Inflammatory macrophage treated with lipopolysaccharide for 1 hour (primary cell): ENCODE measurements around the gene CLEC11A.

Source experiments
- DNase-seq, 2 donors: peaks; one replicate each; pipeline ENCODE4 v3.0.0-alpha.2; 2020 to 2022

The CLEC11A gene

GRCh38 chr19:50705422-50706019 is 17.6 kb upstream of the CLEC11A start:
- DNase-seq, result peak; percentile 42 to 58

GRCh38 chr19:50706387-50706786 is 16.8 kb upstream of the CLEC11A start:
- DNase-seq, result no peak

- no peak for DNase-seq
These were observed 14.8 kb upstream of the CLEC11A start for GRCh38 chr19:50708179-50708879.

GRCh38 chr19:50710094-50710493 is 13.1 kb upstream of the CLEC11A start:
- DNase-seq, result no peak

- no peak for DNase-seq
These were observed 12.6 kb upstream of the CLEC11A start for GRCh38 chr19:50710612-50711011.

GRCh38 chr19:50711196-50711595 is 12.0 kb upstream of the CLEC11A start:
- no peak for DNase-seq

- DNase-seq, result no peak
These were observed 11.4 kb upstream of the CLEC11A start for GRCh38 chr19:50711805-50712204.

GRCh38 chr19:50712833-50713232 is 10.3 kb upstream of the CLEC11A start:
- no peak for DNase-seq

- DNase-seq, result no peak
These were observed 9.5 kb upstream of the CLEC11A start for GRCh38 chr19:50713556-50714236.

- DNase-seq, result no peak
These were observed 6.8 kb upstream of the CLEC11A start for GRCh38 chr19:50716178-50717025.

GRCh38 chr19:50717026-50717723 is 6.0 kb upstream of the CLEC11A start:
- no peak for DNase-seq

GRCh38 chr19:50717891-50718254 is 5.3 kb upstream of the CLEC11A start:
- no peak for DNase-seq

- no peak for DNase-seq
These were observed 4.7 kb upstream of the CLEC11A start for GRCh38 chr19:50718255-50719118.

GRCh38 chr19:50719119-50719435 is 4.1 kb upstream of the CLEC11A start:
- no peak for DNase-seq

- DNase-seq, result no peak
These were observed 3.6 kb upstream of the CLEC11A start, which contains the start of gene SHANK1 for GRCh38 chr19:50719566-50719965. SHANK1 (minus strand) TSS chr19:50719802; CDS start chr19:50716919, 2,883 bp downstream.

GRCh38 chr19:50720181-50720920 is 2.8 kb upstream of the CLEC11A start:
- DNase-seq, result no peak

GRCh38 chr19:50720921-50721381 is 2.2 kb upstream of the CLEC11A start:
- DNase-seq, result peak; percentile 8 to 26

- DNase-seq, result no peak
These were observed 1.6 kb upstream of the CLEC11A start for GRCh38 chr19:50721441-50722137.

- DNase-seq, result no peak
These were observed 757 bp upstream of the CLEC11A start for GRCh38 chr19:50722201-50723013.
